HepG2 (cell line): Measurements from ENCODE around the gene SRSF8. TPM values are rescaled to one million over a fixed set of nuclear protein-coding genes. Genes with fewer than 3 reads are reported as not detected.

ENCODE experiments used
- ATAC-seq: fragments of 200-7000 bp; cut with Tn5 transposase; 3 replicates; pipeline ENCODE4 v1.9.1; 2020; ENCODE audit warnings: mild to moderate bottlenecking, moderate library complexity
- BruUV-seq: library from RNA; stranded (reverse); fragments of 400-500 nt; replicated peaks from 2 replicates; lab custom pipeline; 2021; lab: Mats Ljungman, UMichigan
- CTCF ChIA-PET: fragments of 300-600 bp; formaldehyde crosslinking; extraction: SDS; loops from one replicate; lab custom pipeline; 2021; ENCODE audit warnings: low total read pairs, inconsistent platforms, low intra/inter-chr PET ratio; lab: Yijun Ruan, JAX
- POLR2A ChIA-PET: fragments of 350-600 bp; sonication (Branson Sonifier 250); formaldehyde crosslinking; loops from one replicate; lab custom pipeline; 2020; ENCODE audit warnings: antibody characterized with exemption, inconsistent platforms; lab: Yijun Ruan, JAX
- DNase-seq: peaks from one replicate; pipeline ENCODE4 v3.0.0-alpha.2; 2015; ENCODE audit warnings: low spot score
- FAIRE-seq: peaks from 3 replicates; lab custom pipeline; 2011; peaks lifted over from hg19 to GRCh38; lab: Jason Lieb, UNC
- H2AFZ ChIP-seq: one replicate; pipeline ENCODE4 v1.6.1; 2011; ENCODE audit warnings: low read length, inconsistent platforms
- H3K27ac ChIP-seq: fragments of 300-600 bp; 3 replicates; pipeline ENCODE4 v1.8.0; 2011; ENCODE audit warnings: mixed run types, mild to moderate bottlenecking, mixed read lengths, low read length, inconsistent platforms; ENCODE audit not compliant: insufficient read depth; ENCODE audit errors: extremely low read length
- H3K27me3 ChIP-seq, 2 experiments: fragments of 200-600 bp in 1 of 2; 2 replicates in 1 of 2; 3 replicates in 1 of 2; pipeline versions ENCODE4 v1.6.0 to v1.8.0; 2011; ENCODE audit warnings: low read length in 2 of 2, mild to moderate bottlenecking in 2 of 2, moderate library complexity in 2 of 2, inconsistent platforms in 1 of 2; ENCODE audit not compliant: insufficient read depth in 2 of 2, control insufficient read depth in 1 of 2
- H3K36me3 ChIP-seq, 2 experiments: fragments of 200-600 bp in 1 of 2; replicated peaks in 1 of 2; 2 replicates in 1 of 2; 3 replicates in 1 of 2; pipeline versions ENCODE4 v1.5.1 to v1.8.0; 2011; ENCODE audit warnings: low read length in 2 of 2, inconsistent platforms in 1 of 2; ENCODE audit not compliant: insufficient read depth in 2 of 2, control insufficient read depth in 1 of 2
- H3K4me1 ChIP-seq: 2 replicates; pipeline ENCODE4 v1.5.1; 2012; ENCODE audit warnings: low read length, inconsistent platforms; ENCODE audit not compliant: insufficient read depth
- H3K4me2 ChIP-seq: 2 replicates; pipeline ENCODE4 v1.6.0; 2011; ENCODE audit warnings: low read depth, low read length, inconsistent platforms
- H3K4me3 ChIP-seq, 3 experiments: fragments of 200-600 bp in 1 of 3; sonication (generic), shearing (Covaris generic) in 1 of 3; replicated peaks in 1 of 3; 2 replicates each; pipeline ENCODE4 v1.5.1; 2011 to 2016; ENCODE audit warnings: low read length in 3 of 3, inconsistent platforms in 2 of 3, low read depth in 2 of 3, mild to moderate bottlenecking in 2 of 3, control low read depth in 1 of 3, mixed read lengths in 1 of 3; ENCODE audit not compliant: insufficient read depth in 1 of 3
- H3K79me2 ChIP-seq: one replicate; pipeline ENCODE4 v1.6.1; 2011; ENCODE audit warnings: low read length, inconsistent platforms; ENCODE audit not compliant: insufficient read depth
- H3K9ac ChIP-seq: 2 replicates; pipeline ENCODE4 v1.6.0; 2011; ENCODE audit warnings: mild to moderate bottlenecking, low read depth, low read length, inconsistent platforms; ENCODE audit not compliant: insufficient read depth
- H3K9me3 ChIP-seq: 2 replicates; pipeline ENCODE4 v1.5.1; 2012; ENCODE audit warnings: mild to moderate bottlenecking, low read length
- H4K20me1 ChIP-seq: 2 replicates; pipeline ENCODE4 v1.6.0; 2011; ENCODE audit warnings: inconsistent platforms, mild to moderate bottlenecking, low read length, moderate library complexity; ENCODE audit not compliant: insufficient read depth
- ATF4 ChIP-seq, 2 experiments: fragments of 450-650 bp in 1 of 2; sonication (generic) in 1 of 2; formaldehyde crosslinking; IDR thresholded peaks; 2 replicates each; pipeline versions ENCODE4 v1.5.0 to v1.8.0; 2020 to 2022; ENCODE audit warnings: mild to moderate bottlenecking in 1 of 2, missing genetic modification reagents in 1 of 2
- FUBP1 ChIP-seq: sonication (generic); formaldehyde crosslinking; IDR thresholded peaks from 2 replicates; pipeline ENCODE4 v1.5.1; 2020; ENCODE audit warnings: missing genetic modification reagents, mild to moderate bottlenecking, borderline replicate concordance
- MAF1 ChIP-seq: sonication (generic); formaldehyde crosslinking; IDR thresholded peaks from 2 replicates; pipeline ENCODE4 v1.5.0; 2020; ENCODE audit warnings: missing genetic modification reagents, borderline replicate concordance
- SMC3 ChIP-seq: IDR thresholded peaks from 2 replicates; pipeline ENCODE4 v1.6.1; 2011; ENCODE audit warnings: low read length, improper control_type of control experiment
- SSRP1 ChIP-seq: IDR thresholded peaks from 2 replicates; pipeline ENCODE4 v1.6.1; 2016; ENCODE audit warnings: control low read depth
- ZBTB8A ChIP-seq: sonication (generic); formaldehyde crosslinking; IDR thresholded peaks from 2 replicates; pipeline ENCODE4 v1.4.0; 2020; ENCODE audit warnings: mild to moderate bottlenecking, low read depth, missing genetic modification reagents, borderline replicate concordance
- ZNF101 ChIP-seq: sonication (generic); formaldehyde crosslinking; IDR thresholded peaks from 2 replicates; pipeline ENCODE4 v1.4.0; 2020; ENCODE audit warnings: mild to moderate bottlenecking, low read depth, missing genetic modification reagents, borderline replicate concordance
- ZNF136 ChIP-seq: sonication (generic); formaldehyde crosslinking; IDR thresholded peaks from 2 replicates; pipeline ENCODE4 v1.8.1; 2022; ENCODE audit warnings: low read depth, mild to moderate bottlenecking, moderate library complexity, missing genetic modification reagents
- ZNF317 ChIP-seq: sonication (generic); formaldehyde crosslinking; IDR thresholded peaks from 2 replicates; pipeline ENCODE4 v1.5.0; 2020; ENCODE audit warnings: mild to moderate bottlenecking, missing genetic modification reagents
- ZNF496 ChIP-seq: sonication (generic); formaldehyde crosslinking; IDR thresholded peaks from 2 replicates; pipeline ENCODE4 v1.8.1; 2023; ENCODE audit warnings: mild to moderate bottlenecking, moderate library complexity, missing genetic modification reagents; ENCODE audit not compliant: insufficient replicate concordance
- ZNF740 ChIP-seq: sonication (generic); formaldehyde crosslinking; IDR thresholded peaks from 2 replicates; pipeline ENCODE4 v1.4.0; 2020; ENCODE audit warnings: missing genetic modification reagents
- WGBS: methylation state at CpG from one replicate; pipeline ENCODE4 v1.1.6; 2017; ENCODE audit warnings: low lambda C conversion rate; 5-methylcytosine and 5-hydroxymethylcytosine counted together
- in situ Hi-C: cut with HindIII; loops from 2 replicates; pipeline ENCODE4 v1.10.0; 2017; ENCODE audit warnings: low pct_unique_long_range_greater_than_20kb; ENCODE audit not compliant: extremely low pct_ligation_motif_present
- intact Hi-C: fragments of 100-400 bp; cut with micrococcal nuclease; formaldehyde crosslinking; loops from one replicate; pipeline ENCODE4 v1.10.0; 2022; ENCODE audit not compliant: unreplicated experiment
- polyA plus RNA-seq, 8 experiments: library from polyadenylated mRNA; depleted of rRNA in 3 of 8; stranded (reverse) in 7 of 8; unstranded in 1 of 8; fragments of >200 nt; fragmentation: Illumina TruSeq in 4 of 8; extraction: Trizol in 4 of 8; gene quantifications; 2 replicates each; pipeline versions ENCODE4 v1.2.1 to v1.2.3, GENCODE V29; 2011 to 2016; ENCODE audit warnings: low read depth in 4 of 8, missing spikeins in 1 of 8, mixed read lengths in 1 of 8; ENCODE audit not compliant: insufficient read depth in 1 of 8
- total RNA-seq, 5 experiments: library from RNA; depleted of rRNA; stranded (reverse); fragments of >200 nt; fragmentation: Illumina TruSeq; extraction: Trizol; gene quantifications; 2 replicates each; pipeline ENCODE4 v1.2.3, GENCODE V29; 2016; ENCODE audit warnings: low read depth in 1 of 5
- TF ChIP-seq, protein P1 (sequence below): sonication (generic); formaldehyde crosslinking; IDR thresholded peaks from 2 replicates; pipeline ENCODE4 v1.8.0; 2022; ENCODE audit warnings: mild to moderate bottlenecking, missing genetic modification reagents, borderline replicate concordance
- TF ChIP-seq, protein P2 (sequence below): conservative IDR thresholded peaks from 2 replicates; pipeline ENCODE4 v1.6.1; 2018; ENCODE audit warnings: missing genetic modification reagents

Gene SRSF8
- total and polyA plus RNA-seq, 2 of the 13 experiments (the other 11 are each of a cell fraction or from before 2014, with no cell fraction given), result 21.8 to 25.8 TPM

GRCh38 chr11:95100191-95100648 lies 33.5 kb downstream of the SRSF8 start:
- DNase-seq (no peak), ATAC-seq (no peak), FAIRE-seq (no peak)
- Histone ChIP-seq H2AFZ (no peak overlapping the region), H3K79me2 (no peaks in the 10 kb centered on the region), H3K4me2 (no peak overlapping the region), H4K20me1 (no peaks in the 10 kb centered on the region), H3K4me1 (no peaks in the 10 kb centered on the region), H3K27ac (no peak overlapping the region), H3K4me3 (no peak overlapping the region), H3K36me3 (no peaks in the 10 kb centered on the region), H3K9ac (no peak overlapping the region), H3K27me3 (no peaks in the 10 kb centered on the region), H3K9me3 (no peaks in the 10 kb centered on the region)
- intact Hi-C loops, result no loop called here
- POLR2A ChIA-PET, result no interaction called here
- CTCF ChIA-PET, result no interaction called here
- in situ Hi-C loops, result no loop called here
- TF ChIP-seq, protein P1, sequence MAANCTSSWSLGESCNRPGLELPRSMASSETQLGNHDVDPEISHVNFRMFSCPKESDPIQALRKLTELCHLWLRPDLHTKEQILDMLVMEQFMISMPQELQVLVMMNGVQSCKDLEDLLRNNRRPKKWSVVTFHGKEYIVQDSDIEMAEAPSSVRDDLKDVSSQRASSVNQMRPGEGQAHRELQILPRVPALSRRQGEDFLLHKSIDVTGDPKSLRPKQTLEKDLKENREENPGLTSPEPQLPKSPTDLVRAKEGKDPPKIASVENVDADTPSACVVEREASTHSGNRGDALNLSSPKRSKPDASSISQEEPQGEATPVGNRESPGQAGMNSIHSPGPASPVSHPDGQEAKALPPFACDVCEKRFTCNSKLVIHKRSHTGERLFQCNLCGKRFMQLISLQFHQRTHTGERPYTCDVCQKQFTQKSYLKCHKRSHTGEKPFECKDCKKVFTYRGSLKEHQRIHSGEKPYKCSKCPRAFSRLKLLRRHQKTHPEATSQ (CRISPR knock-in tag), result no peak
- TF ChIP-seq ZNF136 (CRISPR knock-in tag) (no peak), ZNF101 (CRISPR knock-in tag) (no peak), ATF4 (CRISPR knock-in tag; IDR thresholded peaks at IDR 0.05) (no peak), FUBP1 (CRISPR knock-in tag) (no peak), SMC3 (no peak), ZBTB8A (CRISPR knock-in tag) (no peak), SSRP1 (CRISPR knock-in tag) (no peak), ZNF317 (CRISPR knock-in tag) (no peak), ZNF740 (CRISPR knock-in tag) (no peak), ZNF496 (CRISPR knock-in tag) (no peak), MAF1 (CRISPR knock-in tag) (no peak)
- TF ChIP-seq, protein P2, sequence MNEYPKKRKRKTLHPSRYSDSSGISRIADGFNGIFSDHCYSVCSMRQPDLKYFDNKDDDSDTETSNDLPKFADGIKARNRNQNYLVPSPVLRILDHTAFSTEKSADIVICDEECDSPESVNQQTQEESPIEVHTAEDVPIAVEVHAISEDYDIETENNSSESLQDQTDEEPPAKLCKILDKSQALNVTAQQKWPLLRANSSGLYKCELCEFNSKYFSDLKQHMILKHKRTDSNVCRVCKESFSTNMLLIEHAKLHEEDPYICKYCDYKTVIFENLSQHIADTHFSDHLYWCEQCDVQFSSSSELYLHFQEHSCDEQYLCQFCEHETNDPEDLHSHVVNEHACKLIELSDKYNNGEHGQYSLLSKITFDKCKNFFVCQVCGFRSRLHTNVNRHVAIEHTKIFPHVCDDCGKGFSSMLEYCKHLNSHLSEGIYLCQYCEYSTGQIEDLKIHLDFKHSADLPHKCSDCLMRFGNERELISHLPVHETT (CRISPR knock-in tag), result no peak
- BruUV-seq, result no TSS peak
- 89% methylated on average over 4 of the region's 4 CpGs for WGBS
